ENCODE measurements around the gene INSYN2A. TPM values are rescaled to one million over a fixed set of nuclear protein-coding genes. Genes with fewer than 3 reads are reported as not detected.

Gene INSYN2A
- polyA plus RNA-seq, 2 of the 4 experiments (the other 2 are of a cell fraction) = 0.25 to 0.54 TPM

DNA sequence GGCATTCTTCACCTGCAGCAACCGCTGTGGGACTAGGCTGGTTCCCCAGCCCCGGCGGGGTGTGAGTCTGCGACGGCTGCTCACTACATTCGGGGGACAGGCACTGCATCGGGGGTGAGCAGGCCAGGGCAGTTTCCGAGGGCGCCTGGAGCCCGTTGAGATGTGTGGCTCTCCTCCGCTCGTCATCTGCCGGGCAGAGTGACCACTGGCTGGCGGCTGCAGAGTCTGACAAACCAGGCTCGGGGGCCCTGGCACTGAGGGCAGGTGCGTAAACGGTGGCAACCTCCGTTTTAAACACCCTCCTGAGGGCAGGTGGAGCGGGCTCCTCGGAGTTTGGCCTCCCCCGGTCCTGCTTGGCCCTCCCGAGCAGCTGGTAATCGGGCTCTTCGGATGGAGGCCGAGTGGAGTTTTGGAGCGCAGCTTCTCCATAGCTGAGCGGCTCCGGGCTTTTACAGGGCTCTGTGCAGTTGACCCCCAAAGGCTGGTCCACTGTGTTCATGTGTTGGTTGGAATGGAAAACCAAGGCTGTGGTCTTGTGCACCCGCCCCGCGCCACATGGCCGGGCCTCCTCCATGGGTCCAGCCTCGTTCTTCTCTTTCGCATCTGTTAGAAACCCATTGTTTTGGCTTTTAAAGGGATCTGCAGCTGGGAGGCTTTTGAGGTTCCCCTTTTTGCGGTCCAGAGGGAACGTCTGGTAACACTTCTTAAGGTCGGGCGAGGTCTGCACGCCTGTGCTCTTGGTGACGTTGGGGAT is 20.9 kb downstream of the INSYN2A start:
- ChIA-PET CTCF (interaction anchor here (1.5 kb wide), 1 partner anchor 19 kb away, joined by 3 read pairs; no protein-coding TSS in a partner anchor), POLR2A (no interaction called here)
- FAIRE-seq (no peak), ATAC-seq (no peak), DNase-seq (ENCODE audit: low read depth in 1 of 2, low spot score in 1 of 2) (no peak)
- WGBS (ENCODE audit: missing lambda C conversion rate) = 92% methylated on average over 31 of the region's 40 CpGs
- H3K27ac ChIP-seq = no peak overlapping the region
- TF ChIP-seq RNF2 (IDR thresholded peaks at IDR 0.05; ENCODE audit: borderline replicate concordance, low read depth) (no peak), MAFK (IDR thresholded peaks at IDR 0.05; ENCODE audit: partially characterized antibody) (no peak), RFX5 (IDR thresholded peaks at IDR 0.05) (no peak), SREBF2 (IDR thresholded peaks at IDR 0.05) (no peak), RARB (CRISPR knock-in tag; IDR thresholded peaks at IDR 0.05) (no peak), HOXB5 (CRISPR knock-in tag; IDR thresholded peaks at IDR 0.05) (no peak), EP300 (IDR thresholded peaks at IDR 0.05) (no peak), POLR2A (IDR thresholded peaks at IDR 0.05; ENCODE audit: low read length) (no peak), ZNF302 (CRISPR knock-in tag; IDR thresholded peaks at IDR 0.05) (no peak), TFCP2L1 (CRISPR knock-in tag; IDR thresholded peaks at IDR 0.05) (no peak), ZFP36 (IDR thresholded peaks at IDR 0.05; ENCODE audit: borderline replicate concordance, partially characterized antibody) (no peak), CEBPB (IDR thresholded peaks at IDR 0.05) (no peak), FOSB (CRISPR knock-in tag; IDR thresholded peaks at IDR 0.05) (no peak), BHLHE40 (IDR thresholded peaks at IDR 0.05; ENCODE audit: low read depth, low read length) (no peak), NFE2L2 (conservative IDR thresholded peaks at IDR 0.05; ENCODE audit: low read length) (no peak), JUNB (IDR thresholded peaks at IDR 0.05) (no peak)
- TF ChIP-seq, protein P1, sequence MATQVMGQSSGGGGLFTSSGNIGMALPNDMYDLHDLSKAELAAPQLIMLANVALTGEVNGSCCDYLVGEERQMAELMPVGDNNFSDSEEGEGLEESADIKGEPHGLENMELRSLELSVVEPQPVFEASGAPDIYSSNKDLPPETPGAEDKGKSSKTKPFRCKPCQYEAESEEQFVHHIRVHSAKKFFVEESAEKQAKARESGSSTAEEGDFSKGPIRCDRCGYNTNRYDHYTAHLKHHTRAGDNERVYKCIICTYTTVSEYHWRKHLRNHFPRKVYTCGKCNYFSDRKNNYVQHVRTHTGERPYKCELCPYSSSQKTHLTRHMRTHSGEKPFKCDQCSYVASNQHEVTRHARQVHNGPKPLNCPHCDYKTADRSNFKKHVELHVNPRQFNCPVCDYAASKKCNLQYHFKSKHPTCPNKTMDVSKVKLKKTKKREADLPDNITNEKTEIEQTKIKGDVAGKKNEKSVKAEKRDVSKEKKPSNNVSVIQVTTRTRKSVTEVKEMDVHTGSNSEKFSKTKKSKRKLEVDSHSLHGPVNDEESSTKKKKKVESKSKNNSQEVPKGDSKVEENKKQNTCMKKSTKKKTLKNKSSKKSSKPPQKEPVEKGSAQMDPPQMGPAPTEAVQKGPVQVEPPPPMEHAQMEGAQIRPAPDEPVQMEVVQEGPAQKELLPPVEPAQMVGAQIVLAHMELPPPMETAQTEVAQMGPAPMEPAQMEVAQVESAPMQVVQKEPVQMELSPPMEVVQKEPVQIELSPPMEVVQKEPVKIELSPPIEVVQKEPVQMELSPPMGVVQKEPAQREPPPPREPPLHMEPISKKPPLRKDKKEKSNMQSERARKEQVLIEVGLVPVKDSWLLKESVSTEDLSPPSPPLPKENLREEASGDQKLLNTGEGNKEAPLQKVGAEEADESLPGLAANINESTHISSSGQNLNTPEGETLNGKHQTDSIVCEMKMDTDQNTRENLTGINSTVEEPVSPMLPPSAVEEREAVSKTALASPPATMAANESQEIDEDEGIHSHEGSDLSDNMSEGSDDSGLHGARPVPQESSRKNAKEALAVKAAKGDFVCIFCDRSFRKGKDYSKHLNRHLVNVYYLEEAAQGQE (IDR thresholded peaks at IDR 0.05) = no peak
- TF ChIP-seq, protein P2, sequence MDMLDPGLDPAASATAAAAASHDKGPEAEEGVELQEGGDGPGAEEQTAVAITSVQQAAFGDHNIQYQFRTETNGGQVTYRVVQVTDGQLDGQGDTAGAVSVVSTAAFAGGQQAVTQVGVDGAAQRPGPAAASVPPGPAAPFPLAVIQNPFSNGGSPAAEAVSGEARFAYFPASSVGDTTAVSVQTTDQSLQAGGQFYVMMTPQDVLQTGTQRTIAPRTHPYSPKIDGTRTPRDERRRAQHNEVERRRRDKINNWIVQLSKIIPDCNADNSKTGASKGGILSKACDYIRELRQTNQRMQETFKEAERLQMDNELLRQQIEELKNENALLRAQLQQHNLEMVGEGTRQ (IDR thresholded peaks at IDR 0.05) = no peak
- H3K4me3 ChIP-seq = no peak overlapping the region
- no peaks in the 10 kb centered on the region for H3K4me1 ChIP-seq
- no peak overlapping the region for H3K4me2 ChIP-seq
- H3K9me3 ChIP-seq = no peaks in the 10 kb centered on the region

DNA sequence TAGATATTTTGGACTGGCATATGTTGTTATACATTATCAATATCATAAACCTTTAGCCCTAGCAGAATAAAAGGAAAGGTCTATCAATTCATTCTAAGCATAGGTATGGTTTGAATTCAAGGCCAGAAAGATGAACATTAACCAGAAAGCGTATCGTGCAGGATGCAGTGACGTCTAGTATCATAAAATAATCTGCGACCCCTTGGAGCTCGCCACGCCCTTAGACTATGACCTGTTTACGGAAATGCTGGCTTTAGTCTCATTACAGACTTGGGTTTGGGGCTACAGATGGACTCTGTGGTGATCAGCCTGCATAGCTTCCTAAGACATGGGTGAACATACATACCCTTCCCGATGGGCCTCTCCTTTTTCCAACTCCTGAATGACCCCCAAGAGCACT is 21.5 kb downstream of the INSYN2A start:
- H3K9me3 ChIP-seq = no peaks in the 10 kb centered on the region
- CTCF ChIA-PET = interaction anchor here (0.6 to 1.5 kb wide), 2 partner anchors 19 to 1017 kb away, joined by 3 read pairs; no protein-coding TSS in a partner anchor
- POLR2A ChIA-PET = no interaction called here
- DNase-seq (ENCODE audit: low read depth in 1 of 2, low spot score in 1 of 2) (no peak), ATAC-seq (no peak), FAIRE-seq (no peak)
- TF ChIP-seq BCL3 (IDR thresholded peaks at IDR 0.05) (no peak), SREBF2 (IDR thresholded peaks at IDR 0.05) (no peak), GATA3 (IDR thresholded peaks at IDR 0.05; ENCODE audit: borderline replicate concordance) (no peak), HOXA7 (CRISPR knock-in tag; IDR thresholded peaks at IDR 0.05) (no peak), NR3C1 (IDR thresholded peaks at IDR 0.05) (no peak), RAD21 (conservative IDR thresholded peaks at IDR 0.05 in 1 of 2, IDR thresholded peaks at IDR 0.05 in 1 of 2) (no peak), FOXS1 (CRISPR knock-in tag; IDR thresholded peaks at IDR 0.05) (no peak), CBX2 (IDR thresholded peaks at IDR 0.05; ENCODE audit: borderline replicate concordance, low read depth) (no peak), ZSCAN20 (CRISPR knock-in tag; IDR thresholded peaks at IDR 0.05) (no peak), TFCP2L1 (CRISPR knock-in tag; IDR thresholded peaks at IDR 0.05) (no peak), POLR2A (IDR thresholded peaks at IDR 0.05; ENCODE audit: low read length) (no peak)
- TF ChIP-seq, protein P3, sequence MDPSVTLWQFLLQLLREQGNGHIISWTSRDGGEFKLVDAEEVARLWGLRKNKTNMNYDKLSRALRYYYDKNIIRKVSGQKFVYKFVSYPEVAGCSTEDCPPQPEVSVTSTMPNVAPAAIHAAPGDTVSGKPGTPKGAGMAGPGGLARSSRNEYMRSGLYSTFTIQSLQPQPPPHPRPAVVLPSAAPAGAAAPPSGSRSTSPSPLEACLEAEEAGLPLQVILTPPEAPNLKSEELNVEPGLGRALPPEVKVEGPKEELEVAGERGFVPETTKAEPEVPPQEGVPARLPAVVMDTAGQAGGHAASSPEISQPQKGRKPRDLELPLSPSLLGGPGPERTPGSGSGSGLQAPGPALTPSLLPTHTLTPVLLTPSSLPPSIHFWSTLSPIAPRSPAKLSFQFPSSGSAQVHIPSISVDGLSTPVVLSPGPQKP (IDR thresholded peaks at IDR 0.05; ENCODE audit: low read depth, low read length) = no peak
- TF ChIP-seq, protein P1 (IDR thresholded peaks at IDR 0.05) = no peak
- no peak overlapping the region for H3K4me3 ChIP-seq
- WGBS (ENCODE audit: missing lambda C conversion rate) = 97% methylated on average over 8 of the region's 8 CpGs
- no peak overlapping the region for H3K4me2 ChIP-seq
- H3K4me1 ChIP-seq = no peaks in the 10 kb centered on the region
- H3K27ac ChIP-seq = no peak overlapping the region

Data from A549 (cell line).